ACC112 (cell line): ENCODE data around the gene TRIM60.
"Not testable (repeated sequence)": the region's sequence is repeated elsewhere in the genome, so short reads cannot be mapped to it uniquely, and the experiment has no call there.

Experiments used
- H2AFZ ChIP-seq: fragments of 200-600 bp; sonication (generic); one replicate; pipeline ENCODE4 v1.6.0; 2017; ENCODE audit warnings: antibody characterized with exemption, low read length; ENCODE audit not compliant: unreplicated experiment
- H3K27ac ChIP-seq: fragments of 200-600 bp; sonication (generic); 2 replicates; pipeline ENCODE4 v1.5.1; 2014; ENCODE audit warnings: low read depth, mild to moderate bottlenecking, antibody characterized with exemption, low read length, moderate library complexity
- H3K27me3 ChIP-seq: fragments of 200-600 bp; sonication (generic); 2 replicates; pipeline ENCODE4 v1.6.1; 2014; ENCODE audit warnings: mild to moderate bottlenecking, antibody characterized with exemption, low read length, moderate library complexity, mixed read lengths; ENCODE audit not compliant: insufficient read depth
- H3K36me3 ChIP-seq: fragments of 200-600 bp; sonication (generic); 2 replicates; pipeline ENCODE4 v1.6.1; 2016; ENCODE audit warnings: mild to moderate bottlenecking, antibody characterized with exemption, low read length, moderate library complexity, mixed read lengths; ENCODE audit not compliant: insufficient read depth
- H3K4me1 ChIP-seq: fragments of 200-600 bp; sonication (generic); one replicate; pipeline ENCODE4 v1.6.1; 2016; ENCODE audit warnings: low read length, mixed read lengths; ENCODE audit not compliant: insufficient read depth, unreplicated experiment, control insufficient read depth
- H3K4me3 ChIP-seq: fragments of 200-600 bp; sonication (generic); 2 replicates; pipeline ENCODE4 v1.5.1; 2014; ENCODE audit warnings: mild to moderate bottlenecking, low read depth, low read length
- H3K79me2 ChIP-seq: fragments of 200-600 bp; sonication (generic); one replicate; pipeline ENCODE4 v1.6.0; 2016; ENCODE audit warnings: low read length; ENCODE audit not compliant: control insufficient read depth, unreplicated experiment, insufficient read depth

Gene TRIM60

DNA sequence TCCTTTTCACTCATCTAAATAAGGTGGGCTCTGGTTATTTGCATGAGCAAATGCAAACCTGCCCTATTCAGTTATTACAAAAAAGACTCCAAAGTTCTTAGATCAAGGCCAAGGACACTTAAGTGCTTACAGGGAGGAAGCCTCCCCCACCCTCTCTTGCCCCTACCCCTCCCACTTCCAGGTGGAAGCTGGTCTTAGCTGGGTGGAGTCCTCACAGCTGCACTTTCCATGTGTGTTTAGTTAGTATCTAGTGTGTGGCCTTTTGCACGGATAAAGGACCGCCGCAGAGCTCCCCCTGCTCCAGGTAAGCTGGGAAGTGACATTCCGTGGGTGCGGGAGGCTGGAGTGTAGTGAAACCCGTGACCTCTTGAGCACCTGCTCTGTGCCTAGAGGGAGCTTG is 21.8 kb downstream of the TRIM60 start, which contains the start of gene TRIM75:
TSS of gene TRIM75 (plus strand) at position 222 of the 400 bp plus-strand sequence. CDS start 5,282 bp downstream, outside the sequence.
- Histone ChIP-seq H3K79me2 (no peaks in the 10 kb centered on the region), H3K4me3 (no peak within 1 kb of the TSS), H2AFZ (no peak within 1 kb of the TSS), H3K4me1 (no peaks in the 10 kb centered on the region), H3K27ac (no peak within 1 kb of the TSS), H3K27me3 (peaks cover 2% of the 10 kb centered on the region; the same call in 1 of the 2 replicates), H3K36me3 (no peaks in the 10 kb centered on the region)

DNA sequence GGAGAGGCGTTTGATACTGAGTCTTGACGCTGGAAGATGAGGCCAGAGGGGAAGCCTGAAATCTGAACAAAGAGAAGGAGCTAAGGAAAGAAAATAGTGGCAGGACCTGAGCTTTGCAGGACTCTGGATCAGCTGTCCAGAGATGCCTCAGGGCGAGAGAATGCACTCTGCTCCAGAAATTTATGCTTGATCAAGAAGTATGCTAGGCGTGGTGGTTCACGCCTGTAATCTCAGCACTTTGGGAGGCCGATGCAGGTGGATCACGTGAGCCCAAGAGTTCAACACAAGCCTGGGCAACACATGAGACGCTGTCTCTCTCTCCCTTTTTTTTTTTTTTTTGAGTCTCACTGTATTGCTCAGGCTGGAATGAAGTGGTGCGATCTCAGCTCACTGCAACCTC is 23.8 kb downstream of the TRIM60 start:
- no peak overlapping the region for H3K27ac ChIP-seq
- H3K4me1 ChIP-seq = no peaks in the 10 kb centered on the region
- no peak overlapping the region for H2AFZ ChIP-seq
- H3K4me3 ChIP-seq = no peak overlapping the region
- no peaks in the 10 kb centered on the region for H3K36me3 ChIP-seq
- peaks cover 2% of the 10 kb centered on the region; the same call in 1 of the 2 replicates for H3K27me3 ChIP-seq
- no peaks in the 10 kb centered on the region for H3K79me2 ChIP-seq

DNA sequence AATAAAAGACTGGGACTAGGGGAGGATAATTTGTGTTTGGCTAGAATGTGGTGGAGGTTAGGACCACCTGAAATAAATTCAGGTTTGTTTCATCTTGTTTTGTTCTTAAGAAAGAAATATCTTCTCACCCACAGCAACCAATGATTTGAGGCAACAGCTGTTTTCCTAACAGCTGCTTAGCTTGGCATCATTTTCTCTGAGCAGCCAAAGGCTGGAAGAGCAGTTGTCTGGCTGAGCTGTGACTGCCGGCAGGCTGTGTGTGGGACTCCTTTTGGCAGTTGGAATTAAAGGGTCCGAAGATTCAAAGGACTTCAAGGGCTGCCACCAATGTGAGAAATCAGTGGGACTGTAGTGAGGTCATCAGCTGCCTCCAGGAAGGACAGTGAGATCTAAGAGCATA is 26.9 kb downstream of the TRIM60 start:
- Histone ChIP-seq H3K36me3 (no peaks in the 10 kb centered on the region), H3K4me1 (no peaks in the 10 kb centered on the region), H3K27ac (no peak overlapping the region), H3K4me3 (no peak overlapping the region), H2AFZ (no peak overlapping the region), H3K27me3 (no peaks in the 10 kb centered on the region), H3K79me2 (no peaks in the 10 kb centered on the region)

DNA sequence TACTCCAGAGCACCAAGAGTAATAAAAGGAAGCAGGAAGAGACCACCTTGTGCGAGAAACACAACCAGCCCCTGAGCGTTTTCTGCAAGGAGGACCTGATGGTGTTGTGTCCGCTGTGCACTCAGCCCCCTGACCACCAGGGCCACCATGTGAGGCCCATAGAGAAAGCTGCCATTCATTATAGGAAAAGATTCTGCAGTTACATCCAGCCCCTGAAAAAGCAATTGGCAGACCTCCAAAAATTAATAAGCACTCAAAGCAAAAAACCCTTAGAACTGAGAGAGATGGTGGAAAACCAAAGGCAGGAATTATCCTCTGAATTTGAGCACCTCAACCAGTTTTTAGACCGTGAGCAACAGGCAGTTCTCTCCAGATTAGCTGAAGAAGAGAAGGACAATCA is 27.6 kb downstream of the TRIM60 start:
- Histone ChIP-seq H3K4me3 (no peak overlapping the region), H3K27me3 (no peaks in the 10 kb centered on the region), H3K36me3 (no peaks in the 10 kb centered on the region), H2AFZ (no peak overlapping the region), H3K4me1 (no peaks in the 10 kb centered on the region), H3K27ac (no peak overlapping the region), H3K79me2 (no peaks in the 10 kb centered on the region)

DNA sequence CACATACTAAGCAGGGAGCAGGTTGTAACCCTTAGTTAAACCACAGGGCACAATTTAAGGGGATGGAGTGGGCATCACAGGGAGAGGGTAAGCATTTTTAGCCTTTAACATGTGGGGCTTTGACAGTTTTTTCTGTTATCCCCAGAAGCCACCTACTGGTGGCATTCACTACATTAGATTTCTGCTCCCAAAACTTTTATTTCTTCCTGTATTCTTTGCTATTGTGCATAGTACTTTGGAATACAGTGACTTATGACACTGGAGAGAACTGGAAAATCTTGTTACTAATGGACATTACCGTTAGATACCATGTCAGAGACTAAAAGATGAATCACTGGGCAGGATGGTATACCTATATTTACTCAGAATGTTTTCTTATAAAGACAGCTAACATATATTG is 29.1 kb downstream of the TRIM60 start:
- Histone ChIP-seq H3K4me3 (no peak overlapping the region), H3K27me3 (no peaks in the 10 kb centered on the region), H2AFZ (no peak overlapping the region), H3K36me3 (no peaks in the 10 kb centered on the region), H3K27ac (no peak overlapping the region), H3K4me1 (no peaks in the 10 kb centered on the region), H3K79me2 (no peaks in the 10 kb centered on the region)

DNA sequence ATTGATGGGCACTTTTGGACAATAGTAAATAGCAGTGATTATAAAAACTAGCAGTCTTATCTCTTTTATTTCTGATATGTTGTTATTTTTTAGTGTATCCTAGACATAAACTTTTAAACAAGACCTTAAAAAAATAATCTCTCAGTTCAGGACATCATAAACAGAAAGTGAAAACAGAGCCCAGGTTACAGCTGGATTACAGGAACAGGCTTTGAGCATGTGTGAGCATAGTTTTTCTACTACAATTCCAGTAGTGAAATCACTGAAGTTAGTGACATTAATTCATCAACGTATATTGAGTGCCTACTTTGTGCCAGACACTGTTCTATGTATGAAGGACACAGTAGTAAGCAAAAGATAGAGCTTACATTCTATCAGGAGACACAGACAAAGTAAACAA is 38.8 kb downstream of the TRIM60 start:
- Histone ChIP-seq H3K36me3 (no peaks in the 10 kb centered on the region), H3K4me3 (no peak overlapping the region), H3K27ac (no peak overlapping the region), H3K4me1 (no peaks in the 10 kb centered on the region), H3K27me3 (no peaks in the 10 kb centered on the region), H2AFZ (no peak overlapping the region), H3K79me2 (no peaks in the 10 kb centered on the region)

DNA sequence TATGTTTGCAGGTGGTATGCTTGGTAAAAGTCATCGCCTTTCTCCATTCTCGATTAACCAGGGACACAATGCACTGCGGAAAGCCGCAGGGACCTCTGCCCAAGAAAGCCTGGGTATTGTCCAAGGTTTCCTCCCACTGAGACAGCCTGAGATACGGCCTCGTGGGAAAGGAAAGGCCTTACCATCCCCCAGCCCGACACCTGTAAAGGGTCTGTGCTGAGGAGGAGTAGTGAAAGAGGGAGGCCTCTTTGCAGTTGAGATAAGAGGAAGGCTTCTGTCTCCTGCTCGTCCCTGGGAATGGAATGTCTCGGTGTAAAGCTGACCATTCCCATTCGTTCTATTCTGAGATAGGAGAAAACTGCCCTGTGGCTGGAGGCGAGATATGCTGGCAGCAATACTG is 41.5 kb downstream of the TRIM60 start:
- not testable (repeated sequence) for H3K79me2 ChIP-seq, H3K27me3 ChIP-seq, H3K27ac ChIP-seq, H3K4me1 ChIP-seq, H3K36me3 ChIP-seq, H3K4me3 ChIP-seq, H2AFZ ChIP-seq

DNA sequence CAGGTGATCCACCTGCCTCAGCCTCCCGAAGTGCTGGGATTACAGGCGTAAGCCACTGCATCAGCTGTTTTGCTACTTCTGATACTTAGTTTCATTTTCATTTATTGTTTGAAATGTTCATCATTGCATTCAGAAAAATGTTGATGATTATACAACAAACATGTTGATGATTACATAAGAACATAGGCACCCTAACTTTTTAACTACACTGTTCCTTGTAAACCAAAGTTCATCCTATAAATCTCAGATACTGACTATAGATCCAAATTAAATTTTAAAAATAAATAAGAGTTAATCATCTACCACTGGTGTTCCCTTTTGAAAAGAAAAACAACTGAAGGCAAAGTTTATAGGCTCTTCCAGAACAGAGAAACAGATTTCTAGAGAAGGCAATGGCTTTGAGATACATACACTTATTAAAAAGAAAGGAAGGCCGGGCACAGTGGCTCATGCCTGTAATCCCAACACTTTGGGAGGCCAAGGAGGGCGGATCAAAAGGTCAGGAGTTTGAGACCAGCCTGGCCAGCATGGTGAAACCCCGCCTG is 45.3 kb downstream of the TRIM60 start:
- Histone ChIP-seq H3K36me3 (no peaks in the 10 kb centered on the region), H3K27ac (no peak overlapping the region), H3K79me2 (no peaks in the 10 kb centered on the region), H3K4me1 (no peaks in the 10 kb centered on the region), H3K27me3 (no peaks in the 10 kb centered on the region), H2AFZ (no peak overlapping the region), H3K4me3 (no peak overlapping the region)

DNA sequence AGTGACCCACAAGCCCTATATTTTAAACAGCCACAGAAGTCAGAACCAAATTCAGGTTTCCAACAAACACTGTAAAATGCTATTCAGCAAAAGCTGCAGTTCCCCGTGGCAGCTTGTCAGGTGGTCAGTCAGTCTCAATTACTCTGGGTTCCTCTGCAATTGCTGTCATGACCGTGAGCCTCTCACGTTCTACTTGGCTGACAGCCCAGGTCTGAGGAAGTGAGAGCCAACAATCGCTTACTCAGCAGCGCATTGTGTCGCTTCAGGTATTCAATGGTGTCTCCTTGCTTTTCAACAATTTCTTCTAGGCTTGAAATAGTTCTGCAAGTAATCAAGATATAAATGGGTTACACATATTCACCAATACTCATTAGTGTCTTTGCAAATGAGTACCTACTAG is 47.7 kb downstream of the TRIM60 start:
- H2AFZ ChIP-seq = no peak overlapping the region
- no peak overlapping the region for H3K4me3 ChIP-seq
- H3K36me3 ChIP-seq = no peaks in the 10 kb centered on the region
- H3K27ac ChIP-seq = no peak overlapping the region
- H3K4me1 ChIP-seq = no peaks in the 10 kb centered on the region
- H3K79me2 ChIP-seq = no peaks in the 10 kb centered on the region
- no peaks in the 10 kb centered on the region for H3K27me3 ChIP-seq

DNA sequence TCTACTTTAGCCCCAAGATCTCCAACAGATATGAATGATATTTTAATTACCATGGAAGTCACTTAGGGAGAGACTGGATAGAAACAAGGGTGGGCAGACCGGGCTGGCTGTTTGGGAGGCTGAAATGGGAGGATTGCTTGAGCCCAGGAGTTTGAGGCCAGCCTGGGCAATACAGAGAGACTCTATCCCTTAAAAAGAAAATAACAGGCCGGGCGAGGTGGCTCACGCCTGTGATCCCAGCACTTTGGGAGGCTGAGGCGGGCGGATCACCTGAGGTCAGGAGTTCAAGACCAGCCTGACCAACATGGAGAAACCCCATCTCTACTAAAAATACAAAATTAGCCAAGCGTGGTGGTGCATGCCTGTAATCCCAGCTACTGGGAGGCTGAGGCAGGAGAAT is 53.0 kb downstream of the TRIM60 start:
- H3K36me3 ChIP-seq, H2AFZ ChIP-seq, H3K4me3 ChIP-seq, H3K27ac ChIP-seq, H3K4me1 ChIP-seq, H3K79me2 ChIP-seq, H3K27me3 ChIP-seq: not testable (repeated sequence)

DNA sequence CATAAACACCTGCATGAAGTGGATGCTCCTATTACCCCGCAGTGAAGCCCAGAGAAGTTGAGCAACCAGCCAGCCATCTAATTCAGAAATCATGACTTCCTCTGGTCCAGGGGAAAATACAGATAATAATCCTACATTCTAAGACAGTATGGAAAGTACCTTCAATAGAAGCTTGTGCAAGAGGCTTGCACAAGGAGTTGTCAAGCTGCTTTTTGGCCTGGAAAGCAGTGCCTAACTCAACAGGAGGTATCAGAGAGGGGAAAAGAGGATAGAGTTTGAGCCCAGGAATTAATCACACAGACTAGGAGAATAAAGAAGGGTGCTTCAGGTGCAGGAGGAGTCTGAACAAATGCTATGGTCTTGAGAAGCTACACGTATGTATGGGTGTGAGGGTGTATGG is 54.1 kb downstream of the TRIM60 start:
- Histone ChIP-seq H3K27ac (no peak overlapping the region), H3K36me3 (no peaks in the 10 kb centered on the region), H3K4me1 (no peaks in the 10 kb centered on the region), H2AFZ (no peak overlapping the region), H3K27me3 (no peaks in the 10 kb centered on the region), H3K4me3 (no peak overlapping the region), H3K79me2 (no peaks in the 10 kb centered on the region)
